Rectal smooth muscle tissue (tissue), 1 donor: ENCODE measurements around the gene SLC24A5.

ENCODE experiments used
- H3K27ac ChIP-seq: one replicate; pipeline ENCODE4 v1.7.0; 2013; ENCODE audit warnings: low read depth, low read length, inconsistent platforms
- H3K27me3 ChIP-seq: one replicate; pipeline ENCODE4 v1.7.0; 2013; ENCODE audit warnings: low read length; ENCODE audit not compliant: control insufficient read depth, insufficient read depth
- H3K36me3 ChIP-seq: one replicate; pipeline ENCODE4 v1.7.0; 2013; ENCODE audit warnings: low read length; ENCODE audit not compliant: control insufficient read depth, insufficient read depth
- H3K4me1 ChIP-seq: one replicate; pipeline ENCODE4 v1.7.0; 2013; ENCODE audit warnings: low read length; ENCODE audit not compliant: control insufficient read depth, insufficient read depth
- H3K4me3 ChIP-seq: one replicate; pipeline ENCODE4 v1.7.0; 2013; ENCODE audit warnings: low read length
- H3K9ac ChIP-seq: one replicate; pipeline ENCODE4 v1.7.0; 2013; ENCODE audit warnings: low read length

Gene SLC24A5

DNA sequence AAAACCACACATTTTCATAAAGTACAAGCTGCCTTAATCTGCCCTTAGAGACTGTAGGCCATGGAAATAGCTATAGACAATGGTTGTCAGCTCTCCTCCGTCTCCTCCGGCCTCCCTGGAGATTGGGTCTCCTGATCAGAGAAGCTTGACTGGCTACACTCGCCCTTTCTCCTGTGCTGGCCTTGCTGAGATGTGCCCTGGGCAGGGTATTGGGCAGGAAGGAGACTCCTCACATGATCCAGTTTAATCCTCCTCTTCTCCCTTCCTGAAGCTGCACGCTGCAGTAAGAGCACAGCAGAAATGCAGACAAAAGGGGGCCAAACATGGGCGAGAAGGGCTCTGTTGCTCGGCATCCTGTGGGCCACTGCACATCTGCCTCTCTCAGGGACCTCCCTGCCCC lies at the start of gene SLC24A5:
SLC24A5 (plus strand) TSS at position 246 of the 400 bp plus-strand sequence; CDS start at position 301, 55 bp downstream.
- Histone ChIP-seq H3K4me1 (no peaks in the 10 kb centered on the region), H3K9ac (no peak within 1 kb of the TSS), H3K36me3 (no peaks in the 10 kb centered on the region), H3K4me3 (no peak within 1 kb of the TSS), H3K27ac (no peak within 1 kb of the TSS), H3K27me3 (no peaks in the 10 kb centered on the region)

DNA sequence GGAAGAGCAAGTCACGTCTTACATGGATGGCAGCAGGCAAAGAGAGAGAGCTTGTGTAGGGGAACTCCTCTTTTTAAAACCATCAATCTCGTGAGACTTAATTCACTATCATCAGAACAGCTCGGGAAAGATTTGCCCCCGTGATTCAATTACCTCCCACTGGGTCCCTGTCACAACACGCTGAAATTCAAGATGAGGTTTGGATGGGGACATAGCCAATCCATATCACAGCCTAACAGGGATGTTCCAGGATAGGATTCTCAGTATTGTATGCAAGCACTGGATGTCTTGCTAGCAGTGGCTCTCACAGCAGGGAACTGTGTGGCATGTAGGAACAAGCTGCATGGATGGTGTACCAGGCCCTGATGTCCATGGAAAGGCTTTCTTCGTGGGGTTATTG lies 47.8 kb upstream of the SLC24A5 start:
- H3K4me1 ChIP-seq = no peaks in the 10 kb centered on the region
- H3K27ac ChIP-seq = no peak overlapping the region
- H3K9ac ChIP-seq = no peak overlapping the region
- H3K36me3 ChIP-seq = no peaks in the 10 kb centered on the region
- H3K27me3 ChIP-seq = no peaks in the 10 kb centered on the region
- H3K4me3 ChIP-seq = no peak overlapping the region

DNA sequence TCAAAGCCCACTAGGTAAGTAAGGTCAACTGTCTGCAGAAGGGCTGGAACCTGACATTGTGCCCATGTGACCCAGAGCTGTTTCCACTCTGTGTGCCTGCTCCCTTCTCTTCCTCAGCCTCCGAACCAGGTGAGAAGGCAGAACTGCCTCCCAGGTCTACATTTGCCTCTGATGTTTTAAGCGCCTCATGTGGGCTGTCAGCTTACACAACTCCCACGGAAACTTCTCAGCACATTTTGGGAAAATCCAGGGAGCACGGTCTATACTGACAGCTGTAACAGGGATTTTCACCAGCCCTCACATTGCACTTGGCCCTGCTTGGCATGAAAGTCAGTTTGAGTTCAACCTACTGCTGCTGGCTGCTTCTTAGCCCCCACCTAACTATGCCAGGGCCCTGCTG lies 46.9 kb upstream of the SLC24A5 start:
- Histone ChIP-seq H3K4me3 (no peak overlapping the region), H3K4me1 (no peaks in the 10 kb centered on the region), H3K27me3 (no peaks in the 10 kb centered on the region), H3K27ac (no peak overlapping the region), H3K36me3 (no peaks in the 10 kb centered on the region), H3K9ac (no peak overlapping the region)

DNA sequence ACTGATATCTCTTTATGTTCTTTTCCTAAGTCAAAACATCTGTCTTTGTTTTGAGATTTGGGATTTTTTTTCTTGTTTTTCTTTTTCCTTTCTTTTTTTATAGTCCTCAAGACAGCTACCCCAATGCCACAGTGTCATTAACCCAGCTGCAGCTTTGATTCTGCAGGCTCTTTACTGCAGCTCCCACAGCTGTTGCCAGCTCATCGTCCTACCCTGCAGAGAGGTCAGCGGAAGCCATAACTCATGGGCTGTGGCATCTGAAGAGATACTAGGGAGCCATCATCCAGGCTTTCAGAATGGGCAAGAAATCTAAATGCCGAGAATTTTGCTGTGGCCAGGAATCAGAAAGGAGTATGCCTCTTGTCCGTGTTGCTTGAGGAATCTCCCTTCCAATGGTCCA lies 44.3 kb upstream of the SLC24A5 start:
- Histone ChIP-seq H3K9ac (no peak overlapping the region), H3K4me3 (no peak overlapping the region), H3K27me3 (no peaks in the 10 kb centered on the region), H3K36me3 (no peaks in the 10 kb centered on the region), H3K4me1 (no peaks in the 10 kb centered on the region), H3K27ac (no peak overlapping the region)

DNA sequence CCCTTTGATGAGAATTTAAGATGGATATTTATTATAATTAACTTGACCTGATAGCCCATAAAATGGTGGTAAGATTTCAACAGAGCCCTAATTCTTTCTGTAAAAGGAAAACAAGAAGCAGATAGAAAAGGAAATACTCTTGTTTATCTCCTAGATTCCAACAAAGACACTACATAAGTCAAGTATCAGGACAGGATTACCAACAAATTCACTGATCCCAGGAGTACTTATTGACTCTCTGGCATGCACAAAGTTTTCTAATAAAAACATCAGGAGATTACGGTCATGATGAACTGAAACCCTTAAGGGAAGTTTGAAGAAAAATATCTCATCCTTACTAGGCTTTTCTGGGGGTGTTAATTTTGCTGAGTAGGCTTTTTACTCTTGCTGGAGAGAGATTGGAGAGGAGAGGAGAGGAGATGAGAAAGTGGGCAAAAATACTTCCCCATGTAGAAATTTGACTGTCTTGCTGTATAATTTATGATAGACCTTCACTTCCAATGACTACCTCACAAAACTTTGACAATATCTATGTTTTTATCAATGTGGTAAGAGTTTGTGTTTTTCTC lies 43.1 kb upstream of the SLC24A5 start:
- H3K4me1 ChIP-seq = no peaks in the 10 kb centered on the region
- no peaks in the 10 kb centered on the region for H3K36me3 ChIP-seq
- no peak overlapping the region for H3K27ac ChIP-seq
- H3K27me3 ChIP-seq = no peaks in the 10 kb centered on the region
- H3K4me3 ChIP-seq = no peak overlapping the region
- no peak overlapping the region for H3K9ac ChIP-seq

DNA sequence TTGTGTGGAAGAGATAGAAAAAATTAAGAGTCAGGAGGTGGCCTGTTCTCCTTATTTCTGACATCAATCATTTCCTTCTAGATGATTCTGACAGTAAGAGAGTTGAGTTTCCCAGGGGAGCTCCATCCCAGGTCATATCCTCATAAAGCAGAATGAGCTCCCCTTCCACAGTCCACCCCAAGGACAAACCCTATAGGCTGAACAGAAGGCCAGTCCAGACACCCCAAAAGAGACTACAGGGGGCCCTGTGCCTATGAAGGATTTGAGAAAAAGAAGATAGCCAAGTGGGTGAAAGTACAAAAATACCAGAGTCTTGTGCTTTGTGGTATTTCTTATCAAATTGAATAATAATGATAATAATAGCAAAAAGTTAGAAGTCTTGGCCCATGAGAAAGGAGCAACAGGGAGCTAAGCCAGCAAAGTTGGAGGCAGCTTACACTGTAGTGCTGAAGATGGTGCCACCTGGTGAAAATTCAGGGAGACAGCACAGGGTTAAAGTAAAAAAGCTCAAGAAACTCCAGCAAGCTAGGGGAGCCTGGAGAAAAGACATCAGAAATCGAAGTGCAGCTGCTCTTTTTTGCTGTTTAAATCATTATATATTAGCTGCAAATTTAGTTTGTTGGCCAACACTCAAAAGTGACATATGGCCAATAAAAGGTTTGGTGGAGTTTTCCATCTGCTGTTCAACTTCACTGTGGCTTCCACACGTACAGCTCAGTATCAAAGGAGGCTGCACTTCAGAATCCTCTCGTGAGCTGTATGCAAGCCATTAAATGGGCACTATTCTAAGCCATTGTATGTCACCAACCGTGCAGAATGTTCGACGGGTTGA lies 35.8 kb upstream of the SLC24A5 start:
- no peak overlapping the region for H3K27ac ChIP-seq
- no peak overlapping the region for H3K9ac ChIP-seq

GRCh38 chr15:48085591-48085930 lies 35.2 kb upstream of the SLC24A5 start:
- no peak overlapping the region for H3K4me3 ChIP-seq
- no peaks in the 10 kb centered on the region for H3K36me3 ChIP-seq
- no peaks in the 10 kb centered on the region for H3K27me3 ChIP-seq
- no peak overlapping the region for H3K9ac ChIP-seq
- no peak overlapping the region for H3K27ac ChIP-seq
- no peaks in the 10 kb centered on the region for H3K4me1 ChIP-seq

More for the DNA sequence above, 35.8 kb upstream of the SLC24A5 start:
- H3K27me3 ChIP-seq = no peaks in the 10 kb centered on the region
- H3K4me1 ChIP-seq = no peaks in the 10 kb centered on the region
- no peak overlapping the region for H3K4me3 ChIP-seq
- no peaks in the 10 kb centered on the region for H3K36me3 ChIP-seq

DNA sequence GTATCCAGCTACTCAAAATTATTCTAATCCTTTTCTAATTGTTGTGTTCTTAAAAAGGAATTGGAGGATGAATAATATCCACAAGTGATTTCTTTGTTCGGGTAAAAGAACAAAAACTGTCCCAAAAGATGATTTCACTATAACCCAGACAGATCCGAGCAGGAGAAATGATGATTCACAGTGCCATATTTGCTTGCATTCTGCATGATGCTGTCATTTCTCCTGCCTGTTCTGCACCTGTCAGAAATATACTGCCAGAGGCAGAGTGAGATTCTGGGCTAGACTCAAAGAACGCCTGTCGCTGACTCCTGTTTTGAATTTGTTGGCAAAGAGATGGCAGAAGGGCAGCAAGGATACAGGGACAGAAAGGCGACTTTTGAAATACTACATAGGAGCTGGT lies 34.7 kb upstream of the SLC24A5 start:
- Histone ChIP-seq H3K27me3 (no peaks in the 10 kb centered on the region), H3K36me3 (no peaks in the 10 kb centered on the region), H3K9ac (no peak overlapping the region), H3K27ac (no peak overlapping the region), H3K4me1 (no peaks in the 10 kb centered on the region), H3K4me3 (no peak overlapping the region)

- no peaks in the 10 kb centered on the region for H3K36me3 ChIP-seq
- no peak overlapping the region for H3K9ac ChIP-seq
- no peaks in the 10 kb centered on the region for H3K27me3 ChIP-seq
- H3K4me1 ChIP-seq = no peaks in the 10 kb centered on the region
- H3K4me3 ChIP-seq = no peak overlapping the region
- H3K27ac ChIP-seq = no peak overlapping the region
These were observed 34.2 kb upstream of the SLC24A5 start for GRCh38 chr15:48086576-48086975.

DNA sequence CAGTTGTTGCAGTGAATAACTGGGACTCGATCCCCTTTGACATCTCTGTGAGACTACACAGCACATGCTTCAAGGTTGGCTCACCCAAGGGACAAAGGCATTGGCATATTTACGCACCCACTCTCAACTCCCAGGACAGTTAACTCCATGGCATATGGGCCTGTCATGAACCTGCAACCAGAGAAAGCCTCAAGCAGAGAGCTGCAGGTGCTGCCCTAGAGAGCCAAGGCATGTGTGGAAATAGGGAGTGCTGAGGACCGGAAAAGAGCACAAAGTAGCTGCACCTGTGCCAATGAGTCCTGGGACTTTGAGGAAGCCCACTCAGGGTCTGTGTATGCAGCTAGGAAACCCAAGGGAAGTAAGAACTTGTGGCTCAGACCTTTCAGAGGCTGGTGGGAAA lies 32.9 kb upstream of the SLC24A5 start:
- H3K4me3 ChIP-seq = no peak overlapping the region
- H3K27ac ChIP-seq = no peak overlapping the region
- no peaks in the 10 kb centered on the region for H3K4me1 ChIP-seq
- H3K27me3 ChIP-seq = no peaks in the 10 kb centered on the region
- no peak overlapping the region for H3K9ac ChIP-seq
- H3K36me3 ChIP-seq = no peaks in the 10 kb centered on the region

DNA sequence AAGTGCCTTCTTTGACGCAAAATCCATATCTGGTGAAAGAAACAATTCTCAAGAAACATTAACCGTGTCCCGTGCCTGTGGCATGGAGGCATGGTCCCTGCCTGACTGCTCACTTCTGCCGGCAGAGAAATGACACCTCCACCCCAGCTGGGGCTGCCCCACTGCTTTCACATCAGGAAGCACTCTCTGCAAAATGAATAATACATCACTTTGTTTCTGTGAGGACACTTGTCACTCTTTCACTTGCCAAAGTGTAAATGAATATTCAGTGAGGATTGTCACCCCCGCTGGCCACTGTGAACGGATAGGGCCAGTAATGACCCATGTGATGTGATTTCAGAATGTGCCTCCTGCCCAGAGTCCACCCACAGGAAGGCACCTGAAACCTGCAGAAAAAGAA lies 31.1 kb upstream of the SLC24A5 start:
- Histone ChIP-seq H3K27ac (no peak overlapping the region), H3K4me3 (no peak overlapping the region), H3K27me3 (no peaks in the 10 kb centered on the region), H3K9ac (no peak overlapping the region), H3K4me1 (no peaks in the 10 kb centered on the region), H3K36me3 (no peaks in the 10 kb centered on the region)

DNA sequence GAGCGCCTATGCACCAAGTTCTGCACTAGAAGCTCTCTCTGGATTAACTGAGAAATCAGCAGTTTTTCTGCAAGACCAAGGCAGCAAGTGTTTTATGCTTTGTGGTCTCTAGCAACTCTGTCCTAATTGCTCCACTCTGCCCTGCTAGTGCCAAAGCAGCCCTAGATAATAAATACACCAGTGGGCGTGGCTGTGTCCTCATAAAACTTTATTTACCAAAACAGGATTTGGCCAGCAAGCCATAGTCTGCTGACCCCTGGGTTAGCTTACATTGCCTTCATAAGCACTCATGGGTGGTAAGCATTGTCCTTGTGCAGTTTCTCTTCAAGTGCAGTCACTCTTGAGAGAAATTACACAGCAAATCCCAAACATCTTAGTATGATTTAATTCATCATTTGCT lies 30.7 kb upstream of the SLC24A5 start:
- Histone ChIP-seq H3K4me3 (no peak overlapping the region), H3K9ac (no peak overlapping the region), H3K36me3 (no peaks in the 10 kb centered on the region), H3K27me3 (no peaks in the 10 kb centered on the region), H3K4me1 (no peaks in the 10 kb centered on the region), H3K27ac (no peak overlapping the region)

- no peak overlapping the region for H3K27ac ChIP-seq
- H3K9ac ChIP-seq = no peak overlapping the region
- no peak overlapping the region for H3K4me3 ChIP-seq
- no peaks in the 10 kb centered on the region for H3K4me1 ChIP-seq
- H3K36me3 ChIP-seq = no peaks in the 10 kb centered on the region
- H3K27me3 ChIP-seq = no peaks in the 10 kb centered on the region
These were observed 30.1 kb upstream of the SLC24A5 start for GRCh38 chr15:48090666-48091065.
